ENCODE data around the gene KCNQ1.

DNA sequence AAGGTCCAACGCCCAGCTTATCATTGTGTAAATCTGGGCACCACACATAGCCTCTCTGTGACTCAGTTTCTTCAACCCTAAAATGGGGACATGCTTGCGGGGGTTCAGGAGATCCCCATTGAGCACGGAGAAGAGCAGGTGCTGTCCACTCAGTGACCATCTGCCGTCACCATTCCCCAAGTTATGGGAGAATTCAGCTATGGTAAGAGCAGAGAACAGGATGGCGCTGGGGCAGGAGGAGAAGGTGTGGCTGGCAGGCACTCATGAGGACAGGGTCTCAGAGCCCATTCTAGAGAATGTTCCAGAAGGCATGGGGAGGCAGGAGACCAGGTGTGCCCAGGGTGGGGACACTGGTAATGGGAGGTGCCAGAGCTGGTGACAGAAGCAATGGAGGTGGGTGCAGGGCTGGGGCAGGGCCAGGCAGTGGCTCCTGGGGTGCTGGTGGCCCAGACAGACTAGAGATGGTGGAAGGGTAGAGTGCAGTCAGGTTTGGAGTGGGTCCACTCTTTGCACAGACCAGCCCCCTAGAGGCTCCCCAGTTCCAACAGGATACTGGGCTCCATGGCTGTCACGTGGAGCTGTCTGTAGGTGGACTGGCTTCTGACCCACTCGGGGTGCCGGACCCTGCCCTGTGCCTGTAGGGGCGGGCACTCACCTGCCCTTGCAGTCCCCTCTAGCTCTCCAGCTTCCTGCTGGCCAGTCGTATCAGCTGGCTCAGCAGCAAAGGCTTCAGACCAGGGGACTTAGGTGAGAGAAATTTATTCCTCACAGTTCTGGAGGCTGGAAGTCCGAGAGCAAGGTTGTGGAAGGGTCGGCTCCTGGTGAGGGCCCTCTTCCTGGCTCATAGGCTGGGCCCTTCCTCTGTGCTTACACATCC is 356.1 kb downstream of the KCNQ1 start:
- TF ChIP-seq, protein P1, sequence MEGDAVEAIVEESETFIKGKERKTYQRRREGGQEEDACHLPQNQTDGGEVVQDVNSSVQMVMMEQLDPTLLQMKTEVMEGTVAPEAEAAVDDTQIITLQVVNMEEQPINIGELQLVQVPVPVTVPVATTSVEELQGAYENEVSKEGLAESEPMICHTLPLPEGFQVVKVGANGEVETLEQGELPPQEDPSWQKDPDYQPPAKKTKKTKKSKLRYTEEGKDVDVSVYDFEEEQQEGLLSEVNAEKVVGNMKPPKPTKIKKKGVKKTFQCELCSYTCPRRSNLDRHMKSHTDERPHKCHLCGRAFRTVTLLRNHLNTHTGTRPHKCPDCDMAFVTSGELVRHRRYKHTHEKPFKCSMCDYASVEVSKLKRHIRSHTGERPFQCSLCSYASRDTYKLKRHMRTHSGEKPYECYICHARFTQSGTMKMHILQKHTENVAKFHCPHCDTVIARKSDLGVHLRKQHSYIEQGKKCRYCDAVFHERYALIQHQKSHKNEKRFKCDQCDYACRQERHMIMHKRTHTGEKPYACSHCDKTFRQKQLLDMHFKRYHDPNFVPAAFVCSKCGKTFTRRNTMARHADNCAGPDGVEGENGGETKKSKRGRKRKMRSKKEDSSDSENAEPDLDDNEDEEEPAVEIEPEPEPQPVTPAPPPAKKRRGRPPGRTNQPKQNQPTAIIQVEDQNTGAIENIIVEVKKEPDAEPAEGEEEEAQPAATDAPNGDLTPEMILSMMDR (IDR thresholded peaks at IDR 0.05; ENCODE audit: borderline replicate concordance, extremely low read depth, low read length, poor library complexity, severe bottlenecking), result no peak
- TF ChIP-seq EZH2 (IDR thresholded peaks at IDR 0.05; ENCODE audit: borderline replicate concordance, low read depth, low read length, severe bottlenecking), result no peak
